Activated CD4-positive, alpha-beta T cell treated with anti-CD3 and anti-CD28 coated beads for 24 hours (primary cell): ENCODE data around the gene ARL14EPL.

ENCODE experiments used
- DNase-seq, 2 donors: peaks; one replicate each; pipeline ENCODE4 v3.0.0-alpha.2; 2020; ENCODE audit warnings: low read depth in 2 of 2

ARL14EPL gene

DNA sequence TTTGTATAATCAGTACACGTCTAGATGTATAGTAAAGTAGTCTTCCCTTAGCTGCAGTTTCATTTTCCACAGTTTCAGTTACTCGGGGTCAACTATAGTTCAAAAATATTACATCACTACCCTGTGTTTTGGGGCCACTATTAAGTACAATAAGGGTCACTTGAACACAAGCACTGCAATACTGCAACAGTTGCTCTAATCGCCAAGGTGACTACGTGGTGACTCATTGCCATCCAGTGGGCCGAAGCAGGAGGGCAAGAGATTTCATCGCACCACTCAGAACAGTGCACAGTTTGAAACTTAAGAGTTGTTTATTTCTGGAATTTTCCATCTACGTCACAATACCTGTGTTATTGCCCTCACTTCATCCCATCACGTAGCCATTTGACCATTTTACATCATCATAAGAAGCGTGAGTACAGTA is at the start of gene ARL14EPL:
TSS of gene ARL14EPL (plus strand) at position 379 of the 424 bp plus-strand sequence. CDS start 18,994 bp downstream, outside the sequence.
- no peak for DNase-seq

DNA sequence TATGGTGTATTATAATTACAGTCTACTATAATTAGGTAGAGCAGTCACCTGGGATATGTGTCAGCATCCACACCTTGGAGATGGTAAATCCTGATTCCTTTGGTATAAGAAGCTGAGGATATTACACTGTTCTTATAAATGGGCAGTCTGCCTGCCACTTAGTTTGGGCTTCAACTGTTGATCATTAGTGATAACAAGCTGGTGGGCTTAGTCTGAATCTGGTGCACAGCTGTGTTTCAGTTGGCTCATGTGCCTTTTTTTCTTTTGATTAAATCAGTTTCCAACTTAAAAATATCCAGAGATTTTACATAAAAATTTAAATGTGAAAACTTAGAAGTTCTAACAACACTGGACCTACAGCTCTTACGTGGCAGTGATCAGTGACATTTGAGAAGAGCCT is 48.8 kb upstream of the ARL14EPL start:
- DNase-seq = no peak

DNA sequence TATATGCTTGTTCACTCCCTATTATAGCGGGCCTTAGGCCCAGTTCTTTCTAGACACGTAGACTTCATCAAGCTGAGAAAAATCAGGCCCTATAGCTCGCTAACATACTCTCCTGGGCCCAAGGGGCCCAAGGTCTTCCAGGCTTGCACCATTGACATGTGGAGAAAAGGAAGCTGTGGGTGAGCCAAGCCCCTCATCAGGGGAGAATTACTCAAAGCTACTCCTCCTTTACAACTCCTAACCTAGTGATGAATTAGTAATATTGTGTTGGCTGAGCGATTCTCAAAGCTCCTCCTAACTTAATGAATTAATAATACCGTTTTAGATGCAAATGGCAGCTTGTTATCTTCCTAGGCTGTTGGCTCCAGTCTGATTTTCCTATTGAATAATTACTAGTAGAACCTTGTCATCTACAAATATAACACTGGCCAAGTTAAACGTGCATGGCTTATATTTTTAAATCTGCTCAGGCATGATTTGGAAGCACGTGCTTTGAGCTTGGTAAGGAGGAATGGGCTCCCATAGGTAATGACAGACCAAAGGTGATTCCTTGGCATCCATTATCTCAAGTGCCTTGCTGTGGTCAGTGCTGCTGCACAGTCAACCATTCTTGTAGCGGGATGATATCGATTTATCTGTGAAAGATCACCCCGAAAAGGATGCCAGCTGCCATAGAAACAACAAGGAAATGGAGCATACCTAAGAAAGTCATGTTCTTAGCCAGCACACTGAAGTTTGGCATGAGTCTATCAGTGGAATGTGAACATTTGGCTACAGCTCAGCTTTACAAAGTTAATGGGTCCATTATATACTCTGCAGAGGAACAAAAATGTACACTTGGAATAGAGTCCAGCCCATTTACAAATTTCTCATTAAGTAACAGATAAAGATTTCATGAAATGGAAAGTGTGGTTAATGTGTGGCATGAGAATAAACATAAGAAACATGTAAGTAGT is 46.2 kb upstream of the ARL14EPL start:
- DNase-seq = no peak

DNA sequence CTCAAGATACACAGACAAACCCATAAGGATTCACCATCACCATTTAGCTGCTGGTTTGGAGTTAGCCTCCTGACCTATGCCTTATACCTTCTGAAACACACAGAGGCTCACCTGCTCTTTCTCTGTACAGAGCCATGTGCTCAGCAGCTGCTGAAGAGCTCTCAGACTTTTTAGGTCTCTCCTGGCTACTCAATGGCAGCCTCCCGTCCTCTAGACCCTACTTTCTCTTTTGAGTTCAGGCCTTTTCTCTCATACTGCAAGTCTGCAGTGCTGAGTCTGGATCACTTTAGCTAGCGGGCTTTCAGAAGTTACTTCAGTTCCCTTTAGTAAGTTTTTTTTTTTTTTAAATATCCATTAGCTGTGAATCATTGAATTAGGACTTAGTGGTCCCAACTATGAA is 44.3 kb upstream of the ARL14EPL start:
- DNase-seq = no peak

DNA sequence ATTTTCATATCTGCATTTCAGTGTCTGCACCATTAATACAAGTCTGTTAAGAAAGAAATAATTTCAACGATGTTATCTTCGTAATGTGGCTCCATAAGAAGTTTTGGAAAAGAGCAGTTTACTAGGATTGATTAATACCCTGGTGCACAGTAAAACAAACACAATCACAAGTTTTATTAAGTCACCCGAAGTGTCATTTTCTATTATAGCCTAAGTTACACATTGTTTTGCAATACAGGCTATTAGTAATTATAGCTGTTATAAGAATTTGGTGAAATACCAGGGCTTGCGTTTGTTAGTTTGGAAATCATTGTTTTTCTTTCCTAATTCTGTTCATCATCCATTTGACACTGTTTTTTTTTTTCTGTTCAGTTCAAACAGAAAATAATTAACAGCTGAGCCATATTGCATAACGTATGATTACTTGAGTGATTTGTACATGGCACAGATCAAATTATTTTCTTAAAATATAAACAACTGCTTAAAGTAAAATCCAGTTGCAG is 39.4 kb upstream of the ARL14EPL start:
- DNase-seq = no peak

DNA sequence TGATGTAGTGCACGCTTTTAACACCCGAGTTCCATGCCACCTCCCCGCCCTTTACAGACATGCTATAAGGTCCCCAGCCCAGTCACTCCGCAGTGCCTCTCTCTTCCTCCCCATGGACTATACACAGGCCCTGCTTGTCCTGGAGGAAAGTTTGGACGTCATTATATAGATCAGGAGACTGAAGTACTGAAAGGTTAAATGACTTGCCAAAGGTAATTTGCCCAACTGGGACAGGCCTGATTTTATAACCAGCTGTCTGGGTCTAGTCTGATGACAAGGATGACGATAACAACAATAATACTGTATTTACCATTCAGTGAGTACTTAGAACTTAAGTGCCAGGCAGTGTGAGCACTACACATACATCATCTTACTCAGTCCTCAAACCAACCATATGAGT is 36.9 kb upstream of the ARL14EPL start:
- no peak for DNase-seq

DNA sequence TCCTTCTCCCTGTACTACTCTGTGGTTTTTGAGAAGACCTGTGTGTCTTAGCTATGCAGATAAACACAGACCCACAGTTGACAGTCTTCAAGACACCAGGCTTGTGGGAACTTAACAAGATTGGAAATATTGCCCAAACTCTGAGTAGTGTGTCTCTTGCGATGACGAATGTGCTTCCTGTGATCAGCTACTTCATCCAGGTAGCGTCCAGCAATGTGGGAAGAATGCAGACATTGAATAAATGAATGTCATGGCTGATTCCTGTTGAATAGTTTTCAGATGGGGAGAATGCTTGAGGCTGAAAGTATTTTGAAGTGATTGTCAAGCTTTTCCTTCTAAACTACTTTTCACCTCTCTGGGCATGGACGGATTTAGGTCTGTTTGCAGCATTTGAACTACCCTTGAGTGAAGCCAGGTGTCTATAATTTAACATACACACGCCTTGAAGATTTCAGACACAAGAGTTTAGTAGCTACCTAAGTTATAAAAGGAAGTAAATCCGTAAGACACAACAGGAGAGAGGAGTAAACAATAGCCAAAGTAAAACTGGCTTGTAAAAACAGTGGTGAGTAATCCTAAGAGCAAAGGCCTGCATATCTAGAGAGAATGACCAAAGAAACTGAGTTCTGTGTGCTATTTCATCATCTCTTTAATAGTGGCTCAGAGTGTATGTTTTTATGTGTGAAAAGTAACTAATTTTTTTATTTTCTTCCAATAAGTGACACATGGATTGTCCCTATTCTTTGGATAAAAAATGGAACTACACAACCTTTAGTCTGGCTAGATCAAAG is 30.0 kb upstream of the ARL14EPL start:
- no peak for DNase-seq

DNA sequence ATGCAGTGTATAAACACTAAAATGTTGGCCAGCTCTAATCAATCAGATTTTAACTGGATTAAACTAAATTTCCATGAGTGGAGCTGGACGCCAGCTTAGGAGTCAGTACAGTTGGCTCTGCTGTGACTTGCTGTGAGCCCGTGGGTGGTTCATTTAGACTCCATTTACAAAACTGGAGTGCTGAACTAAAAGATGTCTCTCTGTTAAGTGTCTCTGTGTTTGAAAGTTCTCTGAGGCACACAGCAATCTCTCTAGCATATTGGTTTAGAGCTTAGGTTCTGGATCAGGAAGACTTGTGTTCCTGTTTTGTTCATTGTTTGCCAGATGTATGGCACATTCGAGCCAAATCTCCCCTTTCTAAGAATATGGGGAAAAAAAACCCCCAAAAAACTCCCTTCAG is 28.0 kb upstream of the ARL14EPL start:
- DNase-seq = no peak

DNA sequence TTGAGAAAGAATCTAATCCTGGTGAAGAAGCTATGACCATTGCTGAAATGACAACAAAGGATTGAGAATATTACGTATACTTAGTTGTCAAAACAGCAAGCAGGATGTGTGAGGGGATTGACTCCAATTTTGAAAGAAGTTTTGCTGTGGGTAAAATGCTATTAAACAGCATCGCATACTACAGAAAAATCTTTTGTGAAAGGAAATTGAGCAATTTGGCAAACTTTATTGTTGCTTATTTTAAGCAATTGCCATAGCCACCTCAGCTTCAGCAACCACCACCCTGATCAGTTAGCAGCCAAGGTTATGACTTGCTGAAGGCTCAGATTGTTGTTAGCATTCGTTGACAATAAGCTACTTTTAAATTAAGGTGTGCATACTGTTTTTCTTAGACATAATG is 22.5 kb upstream of the ARL14EPL start:
- no peak for DNase-seq

DNA sequence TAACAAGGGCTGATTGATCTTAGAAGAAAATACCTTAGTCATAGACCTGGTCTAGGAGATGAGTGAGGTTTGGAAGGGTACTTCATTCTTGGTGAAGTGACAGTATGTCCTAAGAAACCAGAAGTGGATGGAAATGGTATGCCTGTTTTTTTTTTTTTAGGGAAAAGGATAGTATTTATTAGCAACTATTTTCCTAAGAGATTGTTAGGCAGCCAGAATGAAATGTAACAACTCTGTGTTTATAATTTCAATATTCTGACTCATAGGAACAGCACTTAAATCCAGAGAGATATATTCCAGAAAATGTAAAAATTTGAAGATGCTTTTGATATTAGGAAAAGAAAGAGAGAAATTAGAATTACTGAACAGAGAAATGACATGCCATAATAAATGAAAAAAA is 21.2 kb upstream of the ARL14EPL start:
- no peak for DNase-seq

DNA sequence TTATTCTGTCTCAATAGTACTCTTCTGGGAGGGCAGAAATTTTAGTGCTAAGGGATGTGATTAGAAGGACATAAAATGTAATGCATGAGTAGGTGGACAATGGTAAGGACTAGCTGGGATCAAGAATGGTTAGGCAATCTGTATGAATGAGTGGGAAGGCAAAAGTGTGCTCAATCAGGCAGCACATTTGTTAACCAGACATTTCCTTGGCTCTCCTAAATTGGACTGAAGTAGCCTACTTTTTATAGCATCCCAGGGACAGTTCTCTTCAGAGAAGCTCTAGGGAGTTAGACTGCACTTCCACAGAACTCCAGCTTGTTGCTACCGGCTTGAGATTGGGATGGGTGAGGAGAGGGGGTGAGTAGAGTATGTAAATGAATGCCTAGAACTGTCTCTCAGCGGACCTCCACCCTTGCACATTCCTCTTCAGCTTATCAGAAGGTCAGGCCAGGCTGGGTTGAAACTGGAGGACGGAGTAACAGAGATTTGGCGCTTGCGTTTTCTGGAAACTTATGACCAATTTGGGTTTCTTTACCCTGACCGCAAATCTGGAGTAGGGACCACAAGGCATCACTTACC is 19.0 kb upstream of the ARL14EPL start:
- no peak for DNase-seq

DNA sequence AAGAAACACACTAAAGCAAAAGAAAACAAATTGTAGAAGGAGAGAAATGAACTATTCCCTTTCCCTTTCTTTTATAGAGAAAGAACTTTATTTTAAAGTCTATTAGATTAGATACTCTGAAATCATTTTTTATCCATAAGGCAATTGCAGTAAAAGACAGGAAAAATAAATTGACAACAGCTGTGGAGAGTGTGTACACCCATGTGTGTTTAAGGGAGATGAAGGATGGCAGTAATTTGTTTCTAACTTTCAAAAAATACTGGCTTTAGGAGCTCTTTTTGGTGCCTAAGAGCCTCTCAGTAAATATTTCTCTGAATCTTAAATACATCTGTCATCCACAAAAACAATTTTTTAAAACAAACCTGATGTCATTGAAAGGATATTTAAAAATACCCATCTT is 18.3 kb upstream of the ARL14EPL start:
- no peak for DNase-seq

DNA sequence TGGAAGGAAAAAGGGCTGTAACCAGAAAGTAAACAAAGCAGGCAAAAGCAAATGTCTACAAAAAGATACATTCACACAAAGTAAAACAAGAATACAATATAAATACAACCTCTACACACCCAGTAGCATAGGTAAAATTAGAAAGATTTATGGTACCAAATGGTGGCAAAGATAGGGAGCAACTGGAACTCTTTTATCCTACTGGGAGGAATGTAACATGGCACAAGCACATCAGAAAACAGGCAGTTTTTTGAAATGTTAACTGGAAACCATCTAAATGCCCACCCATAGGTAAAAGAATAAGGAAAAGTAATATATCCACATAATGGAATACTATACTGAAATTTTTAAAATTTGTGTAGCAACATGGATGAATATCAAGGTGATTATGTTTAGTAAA is 8.7 kb upstream of the ARL14EPL start:
- DNase-seq = no peak

DNA sequence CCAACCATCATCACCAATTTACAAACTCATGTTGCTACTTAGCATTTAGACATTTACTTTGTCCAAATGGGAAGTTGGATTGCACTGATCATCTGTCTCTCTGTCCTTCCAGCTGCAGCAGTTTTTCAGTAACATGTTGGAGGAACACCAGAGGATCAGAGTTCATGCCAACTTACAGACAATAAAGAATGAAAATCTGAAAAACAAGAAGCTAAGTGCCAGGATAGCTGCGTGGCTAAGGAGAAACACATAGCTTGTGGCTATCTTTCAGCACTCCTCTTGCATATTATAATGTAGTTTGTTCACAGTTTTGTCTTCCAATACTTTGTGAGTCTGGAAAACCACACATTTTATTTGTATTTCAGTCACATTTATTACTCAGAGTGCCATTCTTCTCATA is 6.4 kb upstream of the ARL14EPL start:
- no peak for DNase-seq

DNA sequence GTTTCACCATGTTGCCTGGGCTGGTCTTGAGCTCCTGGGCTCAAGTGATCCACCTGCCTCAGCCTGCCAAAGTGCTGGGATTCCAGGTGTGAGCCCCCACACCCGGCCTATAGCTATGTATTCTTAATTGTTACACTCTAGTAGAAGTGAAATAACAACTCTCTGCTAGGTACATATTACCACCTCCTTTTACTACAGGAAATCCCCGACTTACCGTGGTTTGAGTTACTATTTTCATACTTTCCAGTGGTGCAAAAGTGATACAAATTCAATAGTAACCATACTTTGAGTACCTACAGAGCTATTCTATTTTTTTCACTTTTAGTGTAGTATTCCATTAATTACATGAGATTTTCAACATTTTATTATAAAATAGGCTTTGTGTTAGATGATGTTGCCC is 719 bp downstream of the ARL14EPL start:
- DNase-seq = no peak

DNA sequence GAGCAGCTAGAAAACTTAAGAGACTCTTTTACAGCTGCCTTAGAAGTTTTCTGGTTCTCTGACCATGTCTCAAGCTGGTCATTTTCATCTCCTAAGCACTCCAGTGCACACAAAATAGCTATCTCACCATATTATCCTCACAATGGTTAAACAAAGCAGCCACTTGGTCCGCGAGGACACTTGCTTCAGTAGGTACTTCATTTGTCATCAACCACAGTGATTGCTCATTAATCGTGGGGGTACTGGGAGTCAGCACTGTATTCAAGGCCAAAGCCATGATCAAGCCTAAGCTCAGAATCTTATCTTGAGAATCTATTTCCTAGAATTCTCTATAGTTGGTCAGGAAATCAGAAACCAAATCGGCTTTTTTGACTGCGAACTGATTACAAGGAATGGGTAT is 2.9 kb downstream of the ARL14EPL start:
- no peak for DNase-seq

DNA sequence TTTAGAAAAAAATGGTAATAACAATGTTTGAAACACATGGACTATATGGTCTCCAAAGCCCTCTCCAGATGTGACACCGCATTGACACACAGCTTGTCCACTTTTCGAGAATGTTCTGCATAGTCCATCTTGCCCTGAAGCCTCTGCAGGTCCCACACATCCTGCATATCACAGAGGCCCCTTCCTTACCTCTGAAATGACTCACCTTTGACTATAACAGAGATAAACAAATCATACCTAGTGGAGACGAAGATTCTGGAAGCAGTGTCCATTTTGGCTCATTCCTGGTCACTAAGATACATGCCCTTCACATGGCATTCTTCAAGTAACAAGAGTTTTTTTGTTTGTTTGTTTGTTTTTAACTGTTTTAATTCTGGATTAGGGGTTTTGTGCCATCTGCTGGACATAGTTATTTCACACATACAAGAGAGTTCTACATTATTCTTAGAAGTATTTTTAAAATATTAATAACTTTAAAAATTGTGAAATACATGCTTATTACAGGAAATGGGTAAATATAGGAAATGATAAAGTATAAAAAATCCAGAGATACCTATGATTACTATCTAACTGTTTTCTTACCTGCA is 5.1 kb downstream of the ARL14EPL start:
- DNase-seq = no peak

DNA sequence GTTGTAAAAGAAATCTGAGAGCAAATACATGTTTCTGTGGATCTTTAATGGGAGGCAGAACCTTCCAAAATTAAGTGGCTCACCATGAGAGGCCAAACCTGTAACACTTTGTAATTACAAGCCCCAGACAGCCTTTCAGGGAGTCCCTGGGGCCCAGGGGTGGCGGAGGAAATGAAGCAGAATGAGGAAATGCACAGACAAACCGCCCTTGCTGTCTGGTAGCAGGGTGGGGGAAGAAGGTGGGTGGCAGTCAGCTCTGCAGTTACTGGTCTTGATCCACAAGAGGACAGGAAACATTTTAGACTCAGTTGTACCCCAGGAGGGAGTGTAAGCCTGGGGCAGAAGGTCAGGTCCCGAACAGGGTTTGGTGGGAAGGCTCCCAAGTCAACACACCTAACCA is 6.5 kb downstream of the ARL14EPL start:
- DNase-seq = no peak

DNA sequence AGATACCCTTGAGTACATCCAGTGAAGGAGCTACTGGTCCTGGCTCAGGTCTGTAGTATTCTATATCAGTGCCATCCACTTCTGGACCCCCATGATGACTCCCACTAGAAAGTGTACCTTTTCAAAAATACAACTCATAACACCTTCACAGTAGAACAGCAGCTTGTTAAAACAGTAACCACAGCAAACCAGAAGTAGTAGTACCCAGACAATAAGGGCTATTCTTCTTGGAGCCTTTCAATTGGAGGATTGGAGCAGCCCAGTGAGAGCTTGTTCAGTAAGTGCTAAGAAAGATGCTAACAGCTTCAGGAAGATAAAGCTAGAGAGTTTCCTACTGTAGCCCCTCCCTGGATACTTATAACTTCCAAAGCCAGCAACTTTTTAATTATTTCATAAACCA is 10.1 kb downstream of the ARL14EPL start:
- no peak for DNase-seq

DNA sequence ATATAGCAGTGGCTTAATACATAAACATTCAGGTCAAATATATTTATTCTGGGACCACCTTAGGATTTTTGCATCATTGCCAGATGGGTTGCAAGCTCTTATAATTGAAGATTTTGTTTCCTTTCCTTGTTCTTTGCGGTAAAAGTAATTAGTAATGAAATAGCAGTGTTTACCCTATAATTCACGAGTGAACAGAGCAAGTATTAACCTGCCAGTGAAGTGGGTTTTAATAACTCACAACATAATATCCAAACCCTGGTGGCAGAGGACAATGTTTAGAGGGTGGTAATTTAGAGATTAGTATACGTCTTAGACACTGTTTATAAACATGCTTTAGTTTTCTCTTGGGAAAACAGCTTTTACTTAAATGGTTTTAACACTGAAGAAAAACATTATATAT is 11.8 kb downstream of the ARL14EPL start:
- no peak for DNase-seq

DNA sequence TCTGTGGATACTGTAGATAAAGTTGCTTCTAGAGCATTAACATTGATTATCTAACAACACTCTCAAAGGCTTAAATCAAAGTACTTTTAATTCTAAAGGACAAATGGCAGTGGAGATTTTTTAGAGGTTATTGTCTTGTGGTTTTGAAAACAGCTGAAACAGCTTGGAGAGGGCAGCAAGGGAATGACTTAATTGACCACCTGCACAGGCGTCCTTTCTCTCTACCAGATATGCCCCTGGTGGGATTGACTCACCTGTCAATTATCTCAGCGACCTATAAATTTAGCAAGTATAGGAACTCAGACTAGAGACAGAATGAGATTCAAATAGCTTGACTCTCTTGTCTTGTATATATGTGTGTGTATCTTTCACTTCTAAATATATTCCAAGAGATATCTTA is 13.5 kb downstream of the ARL14EPL start:
- no peak for DNase-seq

DNA sequence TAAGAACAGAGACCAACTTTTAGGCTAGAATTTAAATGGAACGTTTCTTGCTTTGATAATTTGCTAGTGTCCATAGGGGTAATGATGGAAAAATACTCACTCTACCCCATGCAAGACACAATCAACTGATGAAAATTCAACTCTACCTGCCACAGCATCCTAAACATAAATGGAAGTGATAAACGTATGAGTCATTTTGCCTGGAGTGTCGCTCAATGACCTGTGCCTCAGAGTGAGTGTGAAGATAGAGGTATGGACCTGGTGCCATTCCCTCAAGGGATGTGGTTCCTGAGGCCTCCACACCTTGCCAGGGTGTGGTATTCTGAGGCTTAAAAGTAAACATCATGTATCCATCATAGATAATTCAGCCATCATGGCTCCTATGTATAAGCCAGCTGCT is 14.0 kb downstream of the ARL14EPL start:
- no peak for DNase-seq
